HepG2 (cell line): Measurements from ENCODE around the gene CARD9. TPM values are rescaled to one million over a fixed set of nuclear protein-coding genes. Genes with fewer than 3 reads are reported as not detected.

Experiments used
- CREB1 ChIP-seq, 2 experiments: fragments of 450-650 bp in 1 of 2; IDR thresholded peaks; 2 replicates each; pipeline ENCODE4 v1.6.1; 2016 to 2017; ENCODE audit warnings: control low read depth in 1 of 2, mild to moderate bottlenecking in 1 of 2, missing compliant biosample characterization in 1 of 2, missing genetic modification characterization in 1 of 2
- ETV5 ChIP-seq: IDR thresholded peaks from 2 replicates; pipeline ENCODE4 v1.6.1; 2018; ENCODE audit warnings: missing biosample characterization, missing genetic modification reagents, inconsistent platforms, borderline replicate concordance
- HNRNPK ChIP-seq: fragments of 200-400 bp; formaldehyde crosslinking; IDR thresholded peaks from 2 replicates; pipeline ENCODE4 v1.6.1; 2018; ENCODE audit warnings: low read length, low read depth, moderate library complexity, mild to moderate bottlenecking; ENCODE audit not compliant: poor library complexity, severe bottlenecking
- NFE2 ChIP-seq: sonication (generic); formaldehyde crosslinking; IDR thresholded peaks from 2 replicates; pipeline ENCODE4 v1.4.0; 2020; ENCODE audit warnings: missing genetic modification reagents
- NFIC ChIP-seq: IDR thresholded peaks from 2 replicates; pipeline ENCODE4 v1.6.1; 2012; ENCODE audit warnings: mild to moderate bottlenecking, low read length, inconsistent platforms
- NPAS2 ChIP-seq: sonication (generic); formaldehyde crosslinking; IDR thresholded peaks from 2 replicates; pipeline ENCODE4 v1.8.0; 2022; ENCODE audit warnings: mild to moderate bottlenecking, missing genetic modification reagents, borderline replicate concordance
- NR2C2 ChIP-seq: sonication (generic); formaldehyde crosslinking; IDR thresholded peaks from 2 replicates; pipeline ENCODE4 v1.4.0; 2020; ENCODE audit warnings: missing genetic modification reagents, mild to moderate bottlenecking, moderate library complexity, borderline replicate concordance
- NR2F2 ChIP-seq: IDR thresholded peaks from 2 replicates; pipeline ENCODE4 v1.6.1; 2012; ENCODE audit warnings: low read depth, inconsistent platforms, borderline replicate concordance
- SMAD1 ChIP-seq: sonication (generic); formaldehyde crosslinking; IDR thresholded peaks from 2 replicates; pipeline ENCODE4 v1.4.0; 2020; ENCODE audit warnings: missing genetic modification reagents, low read depth, mild to moderate bottlenecking, borderline replicate concordance
- TBL1XR1 ChIP-seq: fragments of 150-350 bp; IDR thresholded peaks from 2 replicates; pipeline ENCODE4 v1.6.1; 2014; ENCODE audit warnings: borderline replicate concordance, low read length; ENCODE audit not compliant: partially characterized antibody
- TFDP2 ChIP-seq: sonication (generic); formaldehyde crosslinking; IDR thresholded peaks from 2 replicates; pipeline ENCODE4 v1.4.0; 2020; ENCODE audit warnings: missing genetic modification reagents
- TRIM24 ChIP-seq: sonication (generic); formaldehyde crosslinking; IDR thresholded peaks from 2 replicates; pipeline ENCODE4 v1.8.0; 2022; ENCODE audit warnings: mild to moderate bottlenecking, missing genetic modification reagents
- ZNF225 ChIP-seq: sonication (generic); formaldehyde crosslinking; IDR thresholded peaks from 2 replicates; pipeline ENCODE4 v1.4.0; 2020; ENCODE audit warnings: mild to moderate bottlenecking, missing genetic modification reagents
- ZNF274 ChIP-seq: sonication (generic); formaldehyde crosslinking; IDR thresholded peaks from 2 replicates; pipeline ENCODE4 v1.5.1; 2020; ENCODE audit warnings: mild to moderate bottlenecking, missing genetic modification reagents
- ZNF362 ChIP-seq: sonication (generic); formaldehyde crosslinking; IDR thresholded peaks from 2 replicates; pipeline ENCODE4 v1.4.0; 2020; ENCODE audit warnings: missing genetic modification reagents, mild to moderate bottlenecking, borderline replicate concordance
- ZSCAN9 ChIP-seq: IDR thresholded peaks from 2 replicates; pipeline ENCODE4 v1.6.1; 2016; ENCODE audit warnings: borderline replicate concordance
- polyA plus RNA-seq, 8 experiments: library from polyadenylated mRNA; depleted of rRNA in 3 of 8; stranded (reverse) in 7 of 8; unstranded in 1 of 8; fragments of >200 nt; fragmentation: Illumina TruSeq in 4 of 8; extraction: Trizol in 4 of 8; gene quantifications; 2 replicates each; pipeline versions ENCODE4 v1.2.1 to v1.2.3, GENCODE V29; 2011 to 2016; ENCODE audit warnings: low read depth in 4 of 8, missing spikeins in 1 of 8, mixed read lengths in 1 of 8; ENCODE audit not compliant: insufficient read depth in 1 of 8
- total RNA-seq, 5 experiments: library from RNA; depleted of rRNA; stranded (reverse); fragments of >200 nt; fragmentation: Illumina TruSeq; extraction: Trizol; gene quantifications; 2 replicates each; pipeline ENCODE4 v1.2.3, GENCODE V29; 2016; ENCODE audit warnings: low read depth in 1 of 5
- TF ChIP-seq, protein P1 (sequence below): sonication (generic); formaldehyde crosslinking; IDR thresholded peaks from 2 replicates; pipeline ENCODE4 v1.5.1; 2020; ENCODE audit warnings: mild to moderate bottlenecking, moderate library complexity, missing genetic modification reagents
- TF ChIP-seq, protein P2 (sequence below): sonication (generic); formaldehyde crosslinking; IDR thresholded peaks from 2 replicates; pipeline ENCODE4 v1.8.0; 2022; ENCODE audit warnings: missing genetic modification reagents, mild to moderate bottlenecking, borderline replicate concordance
- TF ChIP-seq, protein P3 (sequence below): sonication (generic); formaldehyde crosslinking; IDR thresholded peaks from 2 replicates; pipeline ENCODE4 v1.8.0; 2022; ENCODE audit warnings: missing genetic modification reagents, mild to moderate bottlenecking, moderate library complexity, borderline replicate concordance

The CARD9 gene
- total and polyA plus RNA-seq, 2 of the 13 experiments (the other 11 are each of a cell fraction or from before 2014, with no cell fraction given), result 3.3 to 7.4 TPM

DNA sequence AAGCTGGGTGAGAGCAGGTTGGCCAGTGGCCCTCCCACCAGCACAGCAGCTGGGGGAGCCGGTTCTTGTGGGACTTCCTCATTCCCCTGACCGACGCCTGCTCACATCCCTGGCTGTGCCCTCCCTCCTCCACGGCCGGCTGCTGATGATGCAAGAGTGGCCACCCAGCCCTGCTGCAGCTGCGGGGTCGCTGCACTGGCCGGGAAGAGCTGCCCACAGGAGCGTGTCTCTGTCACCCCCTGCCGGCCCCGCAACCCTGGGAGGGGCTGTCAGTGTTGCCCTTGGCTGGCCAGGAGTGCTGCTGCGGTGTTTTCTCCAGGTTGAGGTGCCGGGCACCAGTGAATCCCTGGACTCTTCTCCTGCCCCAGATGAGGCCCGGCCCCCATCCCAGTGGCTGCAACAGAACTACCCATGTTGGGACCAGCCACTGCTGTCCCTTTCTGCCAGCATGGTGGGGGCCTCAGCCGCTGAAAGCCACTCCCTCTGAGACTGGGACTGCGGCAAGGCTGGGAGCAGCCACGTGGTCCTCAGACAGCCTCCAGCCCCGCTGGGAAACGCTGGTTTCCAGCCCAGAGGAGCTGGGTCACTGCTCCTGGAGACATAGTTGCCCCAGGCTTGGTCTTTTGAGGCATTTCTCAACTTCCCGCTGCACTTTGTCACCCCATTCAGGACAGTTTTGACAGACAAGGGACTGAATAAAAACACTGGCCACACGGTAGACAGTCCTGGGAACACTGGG lies 739 bp downstream of the CARD9 start (continued):
- TF ChIP-seq ZNF362 (CRISPR knock-in tag) (no peak), NR2F2 (no peak), ZNF225 (CRISPR knock-in tag) (no peak; the same call in 1 of the 2 replicates), SMAD1 (CRISPR knock-in tag) (no peak), ZNF274 (0 out of 2 replicates have a peak, but pooled peaks have one; percentile 10), TBL1XR1 (no peak), NFE2 (CRISPR knock-in tag) (no peak), ZSCAN9 (CRISPR knock-in tag) (no peak; the same call in 1 of the 2 replicates), TRIM24 (no peak), NFIC (no peak), TFDP2 (no peak), CREB1 (IDR thresholded peaks at IDR 0.05) (no peak), CREB1 (CRISPR knock-in tag; IDR thresholded peaks at IDR 0.05) (no peak), HNRNPK (no peak), ETV5 (no peak; the same call in 1 of the 2 replicates), NR2C2 (CRISPR knock-in tag) (peak; percentile 55), NPAS2 (CRISPR knock-in tag) (no peak)
- TF ChIP-seq, protein P1, sequence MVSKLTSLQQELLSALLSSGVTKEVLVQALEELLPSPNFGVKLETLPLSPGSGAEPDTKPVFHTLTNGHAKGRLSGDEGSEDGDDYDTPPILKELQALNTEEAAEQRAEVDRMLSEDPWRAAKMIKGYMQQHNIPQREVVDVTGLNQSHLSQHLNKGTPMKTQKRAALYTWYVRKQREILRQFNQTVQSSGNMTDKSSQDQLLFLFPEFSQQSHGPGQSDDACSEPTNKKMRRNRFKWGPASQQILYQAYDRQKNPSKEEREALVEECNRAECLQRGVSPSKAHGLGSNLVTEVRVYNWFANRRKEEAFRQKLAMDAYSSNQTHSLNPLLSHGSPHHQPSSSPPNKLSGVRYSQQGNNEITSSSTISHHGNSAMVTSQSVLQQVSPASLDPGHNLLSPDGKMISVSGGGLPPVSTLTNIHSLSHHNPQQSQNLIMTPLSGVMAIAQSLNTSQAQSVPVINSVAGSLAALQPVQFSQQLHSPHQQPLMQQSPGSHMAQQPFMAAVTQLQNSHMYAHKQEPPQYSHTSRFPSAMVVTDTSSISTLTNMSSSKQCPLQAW (CRISPR knock-in tag), result 0 out of 2 replicates have a peak, but pooled peaks have one; percentile 15
- TF ChIP-seq, protein P2, sequence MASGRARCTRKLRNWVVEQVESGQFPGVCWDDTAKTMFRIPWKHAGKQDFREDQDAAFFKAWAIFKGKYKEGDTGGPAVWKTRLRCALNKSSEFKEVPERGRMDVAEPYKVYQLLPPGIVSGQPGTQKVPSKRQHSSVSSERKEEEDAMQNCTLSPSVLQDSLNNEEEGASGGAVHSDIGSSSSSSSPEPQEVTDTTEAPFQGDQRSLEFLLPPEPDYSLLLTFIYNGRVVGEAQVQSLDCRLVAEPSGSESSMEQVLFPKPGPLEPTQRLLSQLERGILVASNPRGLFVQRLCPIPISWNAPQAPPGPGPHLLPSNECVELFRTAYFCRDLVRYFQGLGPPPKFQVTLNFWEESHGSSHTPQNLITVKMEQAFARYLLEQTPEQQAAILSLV (CRISPR knock-in tag), result no peak
- TF ChIP-seq, protein P3, sequence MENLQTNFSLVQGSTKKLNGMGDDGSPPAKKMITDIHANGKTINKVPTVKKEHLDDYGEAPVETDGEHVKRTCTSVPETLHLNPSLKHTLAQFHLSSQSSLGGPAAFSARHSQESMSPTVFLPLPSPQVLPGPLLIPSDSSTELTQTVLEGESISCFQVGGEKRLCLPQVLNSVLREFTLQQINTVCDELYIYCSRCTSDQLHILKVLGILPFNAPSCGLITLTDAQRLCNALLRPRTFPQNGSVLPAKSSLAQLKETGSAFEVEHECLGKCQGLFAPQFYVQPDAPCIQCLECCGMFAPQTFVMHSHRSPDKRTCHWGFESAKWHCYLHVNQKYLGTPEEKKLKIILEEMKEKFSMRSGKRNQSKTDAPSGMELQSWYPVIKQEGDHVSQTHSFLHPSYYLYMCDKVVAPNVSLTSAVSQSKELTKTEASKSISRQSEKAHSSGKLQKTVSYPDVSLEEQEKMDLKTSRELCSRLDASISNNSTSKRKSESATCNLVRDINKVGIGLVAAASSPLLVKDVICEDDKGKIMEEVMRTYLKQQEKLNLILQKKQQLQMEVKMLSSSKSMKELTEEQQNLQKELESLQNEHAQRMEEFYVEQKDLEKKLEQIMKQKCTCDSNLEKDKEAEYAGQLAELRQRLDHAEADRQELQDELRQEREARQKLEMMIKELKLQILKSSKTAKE (CRISPR knock-in tag), result no peak
